B cell (primary cell): Measurements from ENCODE around the gene ESRRA. TPM values are rescaled to one million over a fixed set of nuclear protein-coding genes. Genes with fewer than 3 reads are reported as not detected.

Source experiments
- ATAC-seq: fragments of 200-7000 bp; cut with Tn5 transposase; one replicate; pipeline ENCODE4 v1.10.0; 2021; ENCODE audit warnings: low read depth, mild to moderate bottlenecking, moderate number of reproducible peaks, moderate library complexity
- CTCF ChIA-PET: fragments of 350-600 bp; sonication (Branson Sonifier 250); formaldehyde crosslinking; loops from one replicate; lab custom pipeline; 2021; ENCODE audit warnings: antibody characterized with exemption, inconsistent platforms; lab: Charles Lee
- POLR2A ChIA-PET: fragments of 350-600 bp; sonication (Branson Sonifier 250); formaldehyde crosslinking; loops from one replicate; lab custom pipeline; 2021; ENCODE audit warnings: antibody characterized with exemption; lab: Charles Lee
- DNase-seq: peaks from one replicate; pipeline ENCODE4 v3.0.0; 2013
- H2AFZ ChIP-seq: 2 replicates; pipeline ENCODE4 v1.6.1; 2012; ENCODE audit warnings: mild to moderate bottlenecking, low read depth, low read length; ENCODE audit not compliant: insufficient read depth, poor library complexity, severe bottlenecking
- H3K27ac ChIP-seq, 2 donors: 1 replicate in 1 of 2; 2 replicates in 1 of 2; pipeline ENCODE4 v1.5.1; 2012 to 2013; ENCODE audit warnings: low read length in 2 of 2, mild to moderate bottlenecking in 2 of 2, moderate library complexity in 1 of 2
- H3K27me3 ChIP-seq, 4 experiments: fragments of 200-600 bp in 1 of 4; sonication (generic) in 1 of 4; replicated peaks in 1 of 4; 1 replicate in 2 of 4; 2 replicates in 2 of 4; pipeline versions ENCODE4 v1.6.1 to v1.7.0; 2013 to 2016; ENCODE audit warnings: low read length in 3 of 4, mild to moderate bottlenecking in 2 of 4, mixed read lengths in 1 of 4, moderate library complexity in 1 of 4; ENCODE audit not compliant: insufficient read depth in 4 of 4, control insufficient read depth in 3 of 4; ENCODE audit errors: control extremely low read depth in 1 of 4
- H3K36me3 ChIP-seq, 2 experiments: replicated peaks in 1 of 2; 1 replicate in 1 of 2; 2 replicates in 1 of 2; pipeline versions ENCODE4 v1.6.1 to v1.7.1; 2013; ENCODE audit warnings: low read length in 1 of 2; ENCODE audit not compliant: insufficient read depth in 2 of 2, control insufficient read depth in 1 of 2; ENCODE audit errors: control extremely low read depth in 1 of 2, extremely low read depth in 1 of 2
- H3K4me1 ChIP-seq, 2 donors: fragments of 200-600 bp in 1 of 2; sonication (generic) in 1 of 2; 1 replicate in 1 of 2; 2 replicates in 1 of 2; pipeline versions ENCODE4 v1.5.1 to v1.6.1; 2013 to 2017; ENCODE audit warnings: low read length in 2 of 2; ENCODE audit not compliant: control insufficient read depth in 2 of 2, insufficient read depth in 2 of 2
- H3K4me2 ChIP-seq: replicated peaks from 2 replicates; pipeline ENCODE3; 2012; ENCODE audit warnings: mild to moderate bottlenecking, low read depth, low read length; ENCODE audit not compliant: poor library complexity, severe bottlenecking
- H3K4me3 ChIP-seq, 5 experiments: fragments of 200-600 bp in 1 of 5; sonication (generic) in 1 of 5; 1 replicate in 3 of 5; 2 replicates in 2 of 5; pipeline versions ENCODE4 v1.5.1 to v1.7.0; 2011 to 2016; ENCODE audit warnings: low read length in 4 of 5, mild to moderate bottlenecking in 4 of 5, low read depth in 2 of 5, control low read depth in 1 of 5, moderate library complexity in 1 of 5; ENCODE audit not compliant: insufficient read depth in 1 of 5; ENCODE audit errors: control extremely low read depth in 1 of 5, extremely low read depth in 1 of 5
- H3K79me2 ChIP-seq: fragments of 200-600 bp; sonication (generic); one replicate; pipeline ENCODE4 v1.6.0; 2016; ENCODE audit warnings: low read length; ENCODE audit not compliant: control insufficient read depth, insufficient read depth
- H3K9ac ChIP-seq: fragments of 200-600 bp; sonication (generic); 2 replicates; pipeline ENCODE4 v1.6.1; 2017; ENCODE audit warnings: mild to moderate bottlenecking, low read length, moderate library complexity
- H3K9me3 ChIP-seq, 3 donors: one replicate each; pipeline versions ENCODE4 v1.6.1 to v1.7.1; 2013; ENCODE audit warnings: low read length in 2 of 3; ENCODE audit not compliant: control insufficient read depth in 2 of 3, insufficient read depth in 1 of 3; ENCODE audit errors: control extremely low read depth in 1 of 3
- H4K20me1 ChIP-seq: 2 replicates; pipeline ENCODE4 v1.6.0; 2012; ENCODE audit warnings: mild to moderate bottlenecking, low read length; ENCODE audit not compliant: insufficient read depth, control insufficient read depth, poor library complexity, severe bottlenecking
- H3K27ac Mint-ChIP-seq: one replicate; pipeline ENCODE4 v1.8.0; 2021; ENCODE audit warnings: mixed read lengths
- H3K27me3 Mint-ChIP-seq: one replicate; pipeline ENCODE4 v1.8.0; 2021; ENCODE audit warnings: mixed read lengths
- H3K4me1 Mint-ChIP-seq: one replicate; pipeline ENCODE4 v1.8.0; 2021; ENCODE audit warnings: mixed read lengths
- H3K4me3 Mint-ChIP-seq: one replicate; pipeline ENCODE4 v1.8.0; 2021; ENCODE audit warnings: mixed read lengths
- H3K9me3 Mint-ChIP-seq: one replicate; pipeline ENCODE4 v1.8.0; 2022; ENCODE audit warnings: mixed read lengths; ENCODE audit not compliant: insufficient read depth
- EZH2 ChIP-seq: IDR thresholded peaks from 2 replicates; pipeline ENCODE4 v1.6.1; 2012; ENCODE audit warnings: borderline replicate concordance, low read depth, mild to moderate bottlenecking, moderate library complexity, low read length; ENCODE audit not compliant: insufficient read depth, poor library complexity, severe bottlenecking
- WGBS: methylation state at CpG from one replicate; pipeline ENCODE4 v1.1.5; 2013; ENCODE audit warnings: missing lambda C conversion rate; ENCODE audit not compliant: insufficient coverage; 5-methylcytosine and 5-hydroxymethylcytosine counted together
- intact Hi-C: fragments of 100-400 bp; cut with micrococcal nuclease; formaldehyde crosslinking; loops from one replicate; pipeline ENCODE4 v1.10.0; 2022
- polyA plus RNA-seq: library from polyadenylated mRNA; depleted of rRNA; stranded (reverse); fragments of >200 nt; gene quantifications from 2 replicates; pipeline ENCODE4 v1.2.3, GENCODE V29; 2012
- total RNA-seq, 2 donors: library from RNA; stranded (reverse); fragments of 120-200 nt in 1 of 2; gene quantifications; 1 replicate in 1 of 2; 2 replicates in 1 of 2; pipeline versions ENCODE4 v1.2.3 to v1.2.4, GENCODE V29; 2013 to 2022
- TF ChIP-seq, protein P1 (sequence below): fragments of 200-600 bp; IDR thresholded peaks from one replicate; pipeline ENCODE4 v1.8.0; 2022; ENCODE audit warnings: antibody characterized with exemption, mild to moderate bottlenecking

ESRRA gene
- total and polyA plus RNA-seq, 2 donors (not counting 1 experiment from before 2014, with no cell fraction given), result 16.3 to 39.6 TPM

DNA sequence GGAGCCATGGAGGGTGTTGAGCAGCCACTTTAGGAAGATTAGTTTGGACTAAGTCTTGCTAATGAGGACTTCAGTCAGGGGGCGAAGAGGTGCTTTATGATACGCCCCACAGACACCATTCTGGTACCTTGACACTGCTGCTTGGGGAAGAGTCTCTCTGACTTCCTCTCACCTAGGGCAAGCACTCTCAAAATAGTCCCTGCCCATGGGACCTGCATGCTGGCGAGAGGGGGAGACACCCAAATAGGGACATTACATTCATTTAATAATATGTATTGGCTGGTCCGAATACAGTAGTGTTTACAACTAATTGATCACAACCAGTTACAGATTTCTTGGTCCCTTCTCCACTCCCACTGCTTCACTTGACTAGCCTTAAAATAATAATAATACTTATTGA lies 9.6 kb upstream of the ESRRA start:
- H3K9me3 Mint-ChIP-seq, result no peaks in the 10 kb centered on the region
- Histone ChIP-seq H3K27me3 (peaks cover 0 to 91% (median 66%) of the 10 kb centered on the region in 4 experiments), H3K9ac (no peak overlapping the region), H3K9me3 (peaks cover 0 to 32% (median 0%) of the 10 kb centered on the region in 3 donors), H3K79me2 (no peaks in the 10 kb centered on the region), H3K4me2 (no peak overlapping the region), H4K20me1 (peaks cover 26% of the 10 kb centered on the region), H3K4me3 (no peak overlapping the region), H3K4me1 (peaks cover 28 to 56% of the 10 kb centered on the region in 2 donors), H2AFZ (no peak overlapping the region), H3K36me3 (no peaks in the 10 kb centered on the region), H3K27ac (no peak overlapping the region)
- TF ChIP-seq, protein P1, sequence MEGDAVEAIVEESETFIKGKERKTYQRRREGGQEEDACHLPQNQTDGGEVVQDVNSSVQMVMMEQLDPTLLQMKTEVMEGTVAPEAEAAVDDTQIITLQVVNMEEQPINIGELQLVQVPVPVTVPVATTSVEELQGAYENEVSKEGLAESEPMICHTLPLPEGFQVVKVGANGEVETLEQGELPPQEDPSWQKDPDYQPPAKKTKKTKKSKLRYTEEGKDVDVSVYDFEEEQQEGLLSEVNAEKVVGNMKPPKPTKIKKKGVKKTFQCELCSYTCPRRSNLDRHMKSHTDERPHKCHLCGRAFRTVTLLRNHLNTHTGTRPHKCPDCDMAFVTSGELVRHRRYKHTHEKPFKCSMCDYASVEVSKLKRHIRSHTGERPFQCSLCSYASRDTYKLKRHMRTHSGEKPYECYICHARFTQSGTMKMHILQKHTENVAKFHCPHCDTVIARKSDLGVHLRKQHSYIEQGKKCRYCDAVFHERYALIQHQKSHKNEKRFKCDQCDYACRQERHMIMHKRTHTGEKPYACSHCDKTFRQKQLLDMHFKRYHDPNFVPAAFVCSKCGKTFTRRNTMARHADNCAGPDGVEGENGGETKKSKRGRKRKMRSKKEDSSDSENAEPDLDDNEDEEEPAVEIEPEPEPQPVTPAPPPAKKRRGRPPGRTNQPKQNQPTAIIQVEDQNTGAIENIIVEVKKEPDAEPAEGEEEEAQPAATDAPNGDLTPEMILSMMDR, result no peak
- TF ChIP-seq EZH2, result no peak
- ATAC-seq (no peak), DNase-seq (no peak)
- H3K27ac Mint-ChIP-seq, result no peak overlapping the region
- ChIA-PET POLR2A (interaction anchor here (0.7 kb wide), 1 partner anchor 1279 kb away, joined by 10 read pairs; no protein-coding TSS in a partner anchor), CTCF (interaction anchor here (0.5 kb wide), 1 partner anchor 1728 kb away, joined by 3 read pairs; no protein-coding TSS in a partner anchor)
- peaks cover 22% of the 10 kb centered on the region for H3K4me1 Mint-ChIP-seq
- intact Hi-C loops, result no loop called here
- WGBS, result 67% methylated on average over 1 of the region's 4 CpGs
- no peak overlapping the region for H3K4me3 Mint-ChIP-seq
- H3K27me3 Mint-ChIP-seq, result peaks cover 59% of the 10 kb centered on the region

DNA sequence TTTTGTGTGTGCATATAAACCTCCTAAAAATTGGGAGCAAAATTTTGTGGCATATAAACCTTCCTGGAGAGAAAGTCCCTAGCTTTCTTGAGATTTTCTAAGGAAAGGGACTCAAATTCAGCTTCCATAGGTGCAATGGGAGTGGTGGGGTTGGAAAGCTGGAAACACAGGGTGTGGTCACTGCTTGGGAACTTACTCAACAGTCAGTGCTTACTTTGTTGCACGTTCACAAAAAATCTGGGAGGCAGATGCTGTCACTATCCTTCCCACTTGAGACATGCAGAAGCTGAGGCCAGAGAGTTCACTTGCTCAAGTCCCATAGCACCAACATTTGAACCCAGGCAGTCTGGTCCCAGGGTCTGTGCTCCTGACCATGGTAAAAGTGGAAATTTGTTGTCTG lies 9.1 kb upstream of the ESRRA start:
- Mint-ChIP-seq H3K27ac (no peak overlapping the region), H3K9me3 (no peaks in the 10 kb centered on the region), H3K27me3 (peaks cover 61% of the 10 kb centered on the region), H3K4me3 (no peak overlapping the region), H3K4me1 (peaks cover 24% of the 10 kb centered on the region)
- peaks cover 25% of the 10 kb centered on the region for H4K20me1 ChIP-seq
- ATAC-seq, result no peak
- H3K79me2 ChIP-seq, result no peaks in the 10 kb centered on the region
- no peak overlapping the region for H3K4me2 ChIP-seq
- TF ChIP-seq, protein P1, result no peak
- TF ChIP-seq EZH2, result no peak
- CTCF ChIA-PET, result interaction anchor here (1.7 kb wide), 1 partner anchor 91 kb away, joined by 5 read pairs; no protein-coding TSS in a partner anchor
- POLR2A ChIA-PET, result interaction anchor here (0.6 kb wide), 1 partner anchor 435 kb away, joined by 6 read pairs; no protein-coding TSS in a partner anchor
- intact Hi-C loops, result no loop called here
- H2AFZ ChIP-seq, result no peak overlapping the region
- peaks cover 0 to 30% (median 0%) of the 10 kb centered on the region in 3 donors for H3K9me3 ChIP-seq
- H3K27me3 ChIP-seq, result peaks cover 0 to 91% (median 66%) of the 10 kb centered on the region in 4 experiments
- DNase-seq, result no peak
- H3K9ac ChIP-seq, result no peak overlapping the region
- H3K4me1 ChIP-seq, result peaks cover 31 to 54% of the 10 kb centered on the region in 2 donors
- no peak overlapping the region for H3K4me3 ChIP-seq
- no peak overlapping the region for H3K27ac ChIP-seq
- WGBS, result 57% methylated on average over 1 of the region's 1 CpG
- H3K36me3 ChIP-seq, result no peaks in the 10 kb centered on the region
